GM10847 (cell line): ENCODE data around the gene ERO1A.

Experiments
- POLR2A ChIP-seq: IDR thresholded peaks from 2 replicates; pipeline ENCODE4 v1.6.1; 2011; ENCODE audit not compliant: insufficient read length; ENCODE audit errors: extremely low read depth

ERO1A gene

GRCh38 chr14:52695481-52696091 lies at the start of gene ERO1A:
ERO1A (minus strand) TSS chr14:52695558; CDS start chr14:52695481, 77 bp downstream.
- peak; percentile 50 for TF ChIP-seq POLR2A

GRCh38 chr14:52741865-52742264 lies 46.5 kb upstream of the ERO1A start:
- no peak for TF ChIP-seq POLR2A

GRCh38 chr14:52740751-52741150 lies 45.4 kb upstream of the ERO1A start:
- TF ChIP-seq POLR2A = no peak

- no peak for TF ChIP-seq POLR2A
These were observed 43.1 kb upstream of the ERO1A start for GRCh38 chr14:52738409-52738808.

- no peak for TF ChIP-seq POLR2A
These were observed 40.6 kb upstream of the ERO1A start for GRCh38 chr14:52735921-52736489.

- no peak for TF ChIP-seq POLR2A
These were observed 38.5 kb upstream of the ERO1A start for GRCh38 chr14:52733824-52734223.

GRCh38 chr14:52730709-52731111 lies 35.4 kb upstream of the ERO1A start:
- no peak for TF ChIP-seq POLR2A

GRCh38 chr14:52729925-52730708 lies 34.8 kb upstream of the ERO1A start, which contains the start of gene STYX:
STYX (plus strand) TSS chr14:52730166; CDS start chr14:52730475, 309 bp downstream.
- TF ChIP-seq POLR2A = peak; percentile 79

GRCh38 chr14:52729585-52729924 lies 34.2 kb upstream of the ERO1A start:
- no peak for TF ChIP-seq POLR2A

GRCh38 chr14:52724360-52724644 lies 28.9 kb upstream of the ERO1A start:
- no peak for TF ChIP-seq POLR2A

- no peak for TF ChIP-seq POLR2A
These were observed 28.4 kb upstream of the ERO1A start for GRCh38 chr14:52723514-52724359.

- TF ChIP-seq POLR2A = no peak
These were observed 20.8 kb upstream of the ERO1A start for GRCh38 chr14:52716155-52716554.

GRCh38 chr14:52711666-52712065 lies 16.3 kb upstream of the ERO1A start:
- no peak for TF ChIP-seq POLR2A

GRCh38 chr14:52706724-52707706 lies 11.7 kb upstream of the ERO1A start, which contains the start of gene PSMC6:
PSMC6 (plus strand) TSS chr14:52707200; CDS start chr14:52707220, 20 bp downstream.
- peak; percentile 56 for TF ChIP-seq POLR2A
